Measurements from ENCODE around the gene MARCHF6.

DNA sequence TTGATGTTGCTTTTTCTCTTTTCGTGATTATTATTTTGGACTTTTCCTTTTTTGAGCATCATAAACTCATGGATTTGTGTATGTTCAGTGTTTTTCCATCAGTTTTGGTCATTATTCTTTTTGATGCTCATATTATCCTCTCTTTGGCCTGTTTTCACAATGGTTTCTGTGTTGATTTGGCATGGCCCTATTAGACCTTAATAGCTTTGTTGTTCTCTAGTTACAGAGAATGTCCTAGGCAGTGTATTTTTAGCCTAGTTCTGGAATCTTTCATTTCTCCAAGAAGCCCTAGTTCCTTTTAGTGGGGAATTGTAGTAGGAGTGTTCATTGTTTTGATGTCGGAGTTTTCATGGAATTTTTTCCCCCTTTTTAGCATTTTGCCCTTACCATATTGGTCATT, 46.9 kb downstream of the MARCHF6 start:
- no peak for TF ChIP-seq POLR2A (IDR thresholded peaks at IDR 0.05)
- TF ChIP-seq, protein P1, sequence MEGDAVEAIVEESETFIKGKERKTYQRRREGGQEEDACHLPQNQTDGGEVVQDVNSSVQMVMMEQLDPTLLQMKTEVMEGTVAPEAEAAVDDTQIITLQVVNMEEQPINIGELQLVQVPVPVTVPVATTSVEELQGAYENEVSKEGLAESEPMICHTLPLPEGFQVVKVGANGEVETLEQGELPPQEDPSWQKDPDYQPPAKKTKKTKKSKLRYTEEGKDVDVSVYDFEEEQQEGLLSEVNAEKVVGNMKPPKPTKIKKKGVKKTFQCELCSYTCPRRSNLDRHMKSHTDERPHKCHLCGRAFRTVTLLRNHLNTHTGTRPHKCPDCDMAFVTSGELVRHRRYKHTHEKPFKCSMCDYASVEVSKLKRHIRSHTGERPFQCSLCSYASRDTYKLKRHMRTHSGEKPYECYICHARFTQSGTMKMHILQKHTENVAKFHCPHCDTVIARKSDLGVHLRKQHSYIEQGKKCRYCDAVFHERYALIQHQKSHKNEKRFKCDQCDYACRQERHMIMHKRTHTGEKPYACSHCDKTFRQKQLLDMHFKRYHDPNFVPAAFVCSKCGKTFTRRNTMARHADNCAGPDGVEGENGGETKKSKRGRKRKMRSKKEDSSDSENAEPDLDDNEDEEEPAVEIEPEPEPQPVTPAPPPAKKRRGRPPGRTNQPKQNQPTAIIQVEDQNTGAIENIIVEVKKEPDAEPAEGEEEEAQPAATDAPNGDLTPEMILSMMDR (IDR thresholded peaks at IDR 0.05) = no peak
